NCI-H526 (cell line): ENCODE data around the gene HOXC12.

Experiments used
- DNase-seq, 2 experiments: peaks; one replicate each; lab custom pipeline; 2025; lab: John Stamatoyannopoulos, UW

The HOXC12 gene

GRCh38 chr12:53984901-53985691 lies 30.4 kb downstream of the HOXC12 start, which contains the start of gene HOXC10:
HOXC10 (plus strand) TSS chr12:53985146; CDS start chr12:53985260, 114 bp downstream.
- peak; percentile 98 to 99 for DNase-seq

- DNase-seq, result no peak
Measured at GRCh38 chr12:53985692-53985993, 30.9 kb downstream of the HOXC12 start.

DNA sequence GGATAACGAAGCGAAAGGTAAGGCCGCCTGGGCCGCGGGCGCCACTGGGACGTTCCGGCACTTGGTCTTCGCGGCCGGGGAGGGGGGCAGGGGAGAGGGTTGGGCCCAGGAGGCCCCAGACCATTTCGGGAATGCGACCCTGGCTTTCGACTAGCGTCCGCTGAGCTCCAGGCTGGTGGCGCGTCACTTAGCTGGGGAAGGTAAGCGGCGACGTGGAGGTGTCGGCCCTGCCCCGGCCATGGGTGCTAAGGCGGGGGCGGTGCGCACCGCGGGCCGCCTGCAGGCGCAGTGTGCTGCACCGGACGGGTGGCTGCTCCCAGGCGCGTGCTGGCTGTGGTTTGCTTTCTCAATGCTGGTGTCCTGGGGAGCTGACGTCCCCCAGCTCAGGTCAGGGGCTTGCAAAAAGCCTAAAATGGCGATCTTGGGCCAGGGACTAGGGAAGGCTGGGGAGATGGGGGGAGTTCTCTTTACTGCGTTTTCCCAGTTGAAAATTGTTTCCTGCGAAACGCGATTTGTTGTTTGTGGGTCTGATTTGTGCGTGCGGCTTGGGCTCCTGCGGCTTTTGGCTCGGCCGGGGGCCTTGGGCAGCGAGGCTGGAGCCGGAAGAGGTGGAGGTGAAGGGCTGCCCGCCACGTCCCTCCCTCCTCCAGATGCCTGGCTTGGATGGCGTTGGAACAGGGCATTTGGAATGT lies 31.4 kb downstream of the HOXC12 start:
- DNase-seq, result no peak

GRCh38 chr12:53986686-53987483 lies 32.2 kb downstream of the HOXC12 start:
- no peak for DNase-seq

DNA sequence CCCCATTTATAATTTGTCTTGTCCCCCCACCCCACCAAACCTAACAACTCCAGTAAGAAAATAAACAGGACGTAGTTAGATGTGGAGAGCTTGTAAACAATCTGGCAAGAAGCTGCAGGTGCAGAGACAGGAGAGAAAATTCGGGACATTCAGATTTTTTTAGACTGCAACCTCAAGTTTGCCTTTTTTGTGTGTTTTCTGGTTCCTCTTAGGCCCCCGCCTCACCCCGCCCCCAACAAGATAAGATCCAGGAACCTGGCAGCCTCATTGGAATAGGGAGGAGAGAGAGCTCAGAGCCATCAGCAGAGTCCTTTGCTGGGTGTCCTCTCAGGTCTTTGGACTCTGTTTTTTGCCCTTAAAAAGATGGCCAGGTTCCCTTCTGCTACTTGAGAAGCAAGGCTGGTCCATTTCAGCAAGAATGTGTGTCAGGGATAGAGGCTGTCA lies 33.1 kb downstream of the HOXC12 start:
- no peak for DNase-seq

DNA sequence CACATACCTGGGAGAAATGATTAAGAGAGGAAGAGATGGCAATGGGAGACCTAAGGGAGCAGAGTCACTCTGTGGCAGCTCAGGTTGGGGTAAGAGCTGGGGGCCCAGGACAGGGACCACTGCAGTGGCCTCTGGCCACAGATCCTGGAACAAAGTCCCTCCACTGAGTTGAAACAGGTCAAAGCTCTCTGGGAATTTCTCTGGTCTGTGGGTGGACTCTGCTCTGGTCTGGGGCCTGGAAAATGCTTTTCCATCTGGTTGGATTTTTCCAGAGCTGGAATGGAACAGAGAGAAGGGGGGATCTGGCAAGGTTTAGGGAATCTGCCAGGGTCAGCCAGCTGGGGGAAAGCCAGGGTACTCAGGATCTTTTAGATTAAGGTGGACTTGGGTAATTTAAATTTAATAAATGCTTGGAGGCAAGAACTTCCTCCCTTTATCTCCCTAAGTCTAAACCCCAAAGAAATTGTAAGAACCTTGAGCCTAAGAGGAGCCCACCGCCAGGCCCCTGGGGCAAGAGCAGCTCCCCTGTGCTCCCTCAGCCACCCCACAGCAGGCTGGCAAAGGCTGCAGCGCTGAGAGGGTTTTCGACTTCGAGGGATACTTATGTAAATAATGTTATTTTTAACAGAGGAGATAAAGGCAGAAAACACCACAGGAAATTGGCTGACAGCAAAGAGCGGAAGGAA lies 34.0 kb downstream of the HOXC12 start:
- no peak for DNase-seq

GRCh38 chr12:53989227-53990113 lies 34.8 kb downstream of the HOXC12 start:
- DNase-seq, result no peak

DNA sequence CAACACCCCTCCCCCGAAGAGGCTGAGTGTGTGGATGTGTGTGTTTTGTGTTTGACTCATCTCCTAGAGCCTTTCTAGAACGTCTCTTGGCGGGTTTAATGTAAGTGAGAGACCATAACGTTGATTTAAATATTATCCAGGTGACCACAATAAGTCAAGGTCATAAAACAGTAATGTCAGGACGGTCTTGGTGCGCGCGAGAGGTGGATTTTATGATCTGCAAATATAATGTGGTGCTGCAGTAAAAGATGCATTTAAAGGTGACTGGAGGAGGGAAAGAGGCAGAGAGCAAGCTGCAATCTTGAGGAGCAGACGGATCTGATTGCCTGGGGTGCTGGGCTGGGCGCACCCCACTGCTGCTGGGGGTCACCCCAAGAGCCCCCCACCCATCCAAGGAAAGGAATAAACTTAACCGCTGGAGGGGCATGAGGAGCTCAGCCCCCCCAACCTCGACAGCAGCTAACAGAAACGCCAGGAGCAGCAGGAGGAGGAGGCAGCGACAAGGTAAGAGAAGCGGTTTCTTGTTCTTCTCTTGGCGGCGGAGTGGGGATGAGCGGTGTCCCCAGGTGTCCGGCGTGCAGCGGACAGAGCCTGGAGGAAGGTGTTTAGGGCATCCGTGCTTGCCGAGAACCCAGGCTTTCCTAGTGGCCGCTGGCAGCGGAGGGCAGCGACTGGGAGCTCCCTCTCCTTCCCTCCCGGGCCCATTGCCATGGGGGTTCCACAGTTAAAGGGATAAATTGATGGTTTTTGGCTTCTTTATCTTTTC lies 35.8 kb downstream of the HOXC12 start:
- DNase-seq, result peak in 1 of 2 experiments; percentile 93

GRCh38 chr12:53991077-53991460 lies 36.4 kb downstream of the HOXC12 start:
- DNase-seq, result no peak

DNA sequence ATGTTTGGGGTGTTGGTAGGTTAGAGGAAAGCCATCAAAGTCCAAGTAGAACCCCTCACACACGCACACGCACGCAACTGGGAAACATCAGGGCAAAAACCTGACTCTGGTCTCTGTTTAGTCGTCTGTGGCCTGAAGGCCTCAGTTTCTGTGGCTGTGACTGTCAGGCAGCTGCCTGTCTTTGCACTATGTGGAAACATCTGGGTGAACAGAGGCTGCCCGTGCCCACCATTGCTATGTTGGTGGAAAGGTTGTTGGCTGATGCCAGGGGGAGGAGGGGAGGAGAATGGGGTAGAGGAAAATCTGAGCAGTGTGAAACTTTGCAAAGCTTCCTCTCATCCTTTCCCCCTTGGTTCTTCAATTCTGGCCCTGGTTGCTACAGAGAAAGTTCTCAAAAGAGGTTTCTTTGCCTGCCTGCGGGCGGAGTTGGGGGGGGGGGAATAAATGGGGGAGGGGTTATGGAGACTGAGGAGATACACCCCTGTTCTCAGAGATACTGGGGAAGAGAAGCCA lies 37.7 kb downstream of the HOXC12 start:
- DNase-seq, result no peak

GRCh38 chr12:53993162-53994008 lies 38.7 kb downstream of the HOXC12 start:
- no peak for DNase-seq

DNA sequence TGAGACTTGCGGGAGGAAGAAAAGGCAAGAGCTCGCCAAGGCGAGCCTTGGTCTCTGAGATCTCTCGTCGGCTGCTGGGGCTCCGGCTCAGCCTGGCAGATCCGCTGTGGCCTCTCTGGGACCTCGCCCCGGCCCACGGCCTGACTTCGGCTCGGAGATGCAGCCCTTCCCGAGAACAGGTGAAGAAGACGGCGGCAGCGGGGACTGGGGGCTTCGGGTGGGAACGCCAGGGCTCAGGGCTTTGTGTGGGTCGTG lies 39.2 kb downstream of the HOXC12 start:
- DNase-seq, result no peak

- DNase-seq, result no peak
Measured at GRCh38 chr12:53994264-53995001, 39.7 kb downstream of the HOXC12 start.

- DNase-seq, result no peak
Measured at GRCh38 chr12:53995002-53995377, 40.3 kb downstream of the HOXC12 start.

- DNase-seq, result no peak
Measured at GRCh38 chr12:53995378-53996239, 40.9 kb downstream of the HOXC12 start.

- no peak for DNase-seq
Measured at GRCh38 chr12:53996240-53997203, 41.8 kb downstream of the HOXC12 start.
